Nephron progenitor cell (in vitro differentiated cells): ENCODE results near the gene TTC39C.

Source experiments
- DNase-seq: peaks from one replicate; pipeline ENCODE4 v3.0.0; 2021
- H3K27ac Mint-ChIP-seq: 2 replicates; pipeline ENCODE4 v1.8.0; 2021; ENCODE audit warnings: mild to moderate bottlenecking, moderate library complexity, mixed read lengths
- H3K27me3 Mint-ChIP-seq: 2 replicates; pipeline ENCODE4 v1.8.0; 2021; ENCODE audit warnings: mild to moderate bottlenecking, low read depth, mixed read lengths; ENCODE audit not compliant: poor library complexity
- H3K36me3 Mint-ChIP-seq: 2 replicates; pipeline ENCODE4 v1.8.0; 2021; ENCODE audit warnings: low read depth, mixed read lengths
- H3K4me1 Mint-ChIP-seq: 2 replicates; pipeline ENCODE4 v1.8.0; 2021; ENCODE audit warnings: mixed read lengths
- H3K4me3 Mint-ChIP-seq: 2 replicates; pipeline ENCODE4 v1.8.0; 2021; ENCODE audit warnings: mild to moderate bottlenecking, moderate library complexity, mixed read lengths
- H3K9me3 Mint-ChIP-seq: 2 replicates; pipeline ENCODE4 v1.8.0; 2021; ENCODE audit warnings: mild to moderate bottlenecking, moderate library complexity, mixed read lengths
- TF ChIP-seq, protein P1 (sequence below): fragments of 200-600 bp; sonication (generic); IDR thresholded peaks from 2 replicates; pipeline ENCODE4 v1.5.0; 2021; ENCODE audit warnings: antibody characterized with exemption

Gene TTC39C

DNA sequence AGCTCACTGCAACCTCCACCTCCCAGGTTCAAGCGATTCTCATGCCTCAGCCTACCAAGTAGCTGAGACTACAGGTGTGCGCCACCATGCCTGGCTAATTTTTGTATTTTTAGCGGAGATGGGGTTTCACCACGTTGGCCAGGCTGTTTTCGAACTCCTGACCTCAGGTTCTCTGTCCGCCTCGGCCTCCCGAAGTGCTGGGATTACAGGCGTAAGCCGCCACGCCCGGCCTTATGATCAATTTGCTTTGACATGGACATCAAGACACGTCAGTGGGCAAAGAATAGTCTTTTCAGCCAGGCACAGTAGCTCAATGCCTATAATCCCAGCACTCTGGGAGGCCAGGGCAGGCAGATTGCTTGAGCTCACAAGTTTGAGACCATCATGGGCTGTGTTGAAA lies 76.3 kb downstream of the TTC39C start:
- Mint-ChIP-seq H3K27me3 (peaks cover 4% of the 10 kb centered on the region), H3K27ac (no peak overlapping the region), H3K36me3 (peaks cover 34% of the 10 kb centered on the region), H3K4me3 (no peak overlapping the region), H3K4me1 (peaks cover 13% of the 10 kb centered on the region), H3K9me3 (peaks cover 8% of the 10 kb centered on the region)
- DNase-seq: no peak
- TF ChIP-seq, protein P1, sequence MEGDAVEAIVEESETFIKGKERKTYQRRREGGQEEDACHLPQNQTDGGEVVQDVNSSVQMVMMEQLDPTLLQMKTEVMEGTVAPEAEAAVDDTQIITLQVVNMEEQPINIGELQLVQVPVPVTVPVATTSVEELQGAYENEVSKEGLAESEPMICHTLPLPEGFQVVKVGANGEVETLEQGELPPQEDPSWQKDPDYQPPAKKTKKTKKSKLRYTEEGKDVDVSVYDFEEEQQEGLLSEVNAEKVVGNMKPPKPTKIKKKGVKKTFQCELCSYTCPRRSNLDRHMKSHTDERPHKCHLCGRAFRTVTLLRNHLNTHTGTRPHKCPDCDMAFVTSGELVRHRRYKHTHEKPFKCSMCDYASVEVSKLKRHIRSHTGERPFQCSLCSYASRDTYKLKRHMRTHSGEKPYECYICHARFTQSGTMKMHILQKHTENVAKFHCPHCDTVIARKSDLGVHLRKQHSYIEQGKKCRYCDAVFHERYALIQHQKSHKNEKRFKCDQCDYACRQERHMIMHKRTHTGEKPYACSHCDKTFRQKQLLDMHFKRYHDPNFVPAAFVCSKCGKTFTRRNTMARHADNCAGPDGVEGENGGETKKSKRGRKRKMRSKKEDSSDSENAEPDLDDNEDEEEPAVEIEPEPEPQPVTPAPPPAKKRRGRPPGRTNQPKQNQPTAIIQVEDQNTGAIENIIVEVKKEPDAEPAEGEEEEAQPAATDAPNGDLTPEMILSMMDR: no peak

- TF ChIP-seq, protein P1: no peak
- no peak for DNase-seq
- Mint-ChIP-seq H3K27ac (no peak overlapping the region), H3K27me3 (peaks cover 4% of the 10 kb centered on the region), H3K4me1 (no peaks in the 10 kb centered on the region), H3K9me3 (peaks cover 34% of the 10 kb centered on the region), H3K4me3 (no peak overlapping the region), H3K36me3 (peaks cover 68% of the 10 kb centered on the region)
Observed at GRCh38 chr18:24094561-24094960, 80.0 kb downstream of the TTC39C start.

GRCh38 chr18:24095976-24096375 lies 81.4 kb downstream of the TTC39C start:
- DNase-seq: no peak
- Mint-ChIP-seq H3K36me3 (peaks cover 75% of the 10 kb centered on the region), H3K27me3 (peaks cover 4% of the 10 kb centered on the region), H3K4me3 (no peak overlapping the region), H3K9me3 (peaks cover 34% of the 10 kb centered on the region), H3K4me1 (no peaks in the 10 kb centered on the region), H3K27ac (no peak overlapping the region)
- TF ChIP-seq, protein P1: no peak

GRCh38 chr18:24103320-24104021 lies 88.9 kb downstream of the TTC39C start:
- Mint-ChIP-seq H3K4me3 (no peak overlapping the region), H3K9me3 (peaks cover 8% of the 10 kb centered on the region), H3K27me3 (no peaks in the 10 kb centered on the region), H3K27ac (no peak overlapping the region), H3K4me1 (peaks cover 5% of the 10 kb centered on the region), H3K36me3 (peaks cover 34% of the 10 kb centered on the region)
- no peak for DNase-seq
- TF ChIP-seq, protein P1: no peak

DNA sequence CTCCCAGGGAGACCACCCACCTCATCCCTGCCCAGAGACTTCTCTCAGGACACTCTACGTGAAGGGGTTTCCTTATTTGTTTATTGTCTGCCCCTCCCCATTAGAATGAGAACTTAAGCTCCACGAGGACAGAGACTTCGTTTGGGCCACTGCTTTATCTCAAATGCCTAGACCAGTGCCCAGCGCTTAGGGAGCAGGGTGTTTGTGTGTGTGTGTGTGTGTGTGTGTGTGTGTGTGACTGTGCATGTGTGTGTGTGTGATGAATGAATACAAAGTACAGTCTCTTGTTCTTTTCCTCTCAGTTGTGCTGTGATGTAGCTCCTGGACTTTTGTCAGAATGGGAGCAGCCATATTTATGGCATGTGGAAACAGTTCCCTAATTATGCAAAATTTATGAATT lies 89.9 kb downstream of the TTC39C start:
- Mint-ChIP-seq H3K27ac (peak overlapping the region; percentile 47), H3K4me1 (peaks cover 5% of the 10 kb centered on the region), H3K4me3 (no peak overlapping the region), H3K9me3 (no peaks in the 10 kb centered on the region), H3K36me3 (peaks cover 24% of the 10 kb centered on the region), H3K27me3 (no peaks in the 10 kb centered on the region)
- no peak for DNase-seq
- TF ChIP-seq, protein P1: no peak

DNA sequence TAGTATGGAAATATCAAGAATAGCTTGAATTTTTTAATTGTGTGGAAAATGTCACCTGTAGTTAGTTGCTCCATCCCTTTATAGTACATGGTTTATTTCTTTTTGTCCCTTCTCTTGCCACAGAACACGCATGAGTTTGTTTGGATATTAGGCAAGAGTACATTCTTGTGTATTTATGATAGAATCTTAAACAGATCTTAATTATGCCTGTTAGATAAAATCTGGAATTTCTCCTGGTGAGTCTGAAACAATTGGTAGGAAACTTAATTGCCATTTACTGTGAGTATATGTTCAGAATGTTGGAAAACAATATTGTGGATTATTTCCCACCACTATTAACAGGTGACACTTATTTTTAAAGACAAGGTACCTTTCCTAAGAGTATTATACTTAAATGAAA lies 94.1 kb downstream of the TTC39C start:
- no peak overlapping the region for H3K4me3 Mint-ChIP-seq
- H3K27me3 Mint-ChIP-seq: no peaks in the 10 kb centered on the region
- H3K36me3 Mint-ChIP-seq: peaks cover 7% of the 10 kb centered on the region
- peaks cover 2% of the 10 kb centered on the region for H3K4me1 Mint-ChIP-seq
- no peak overlapping the region for H3K27ac Mint-ChIP-seq
- no peak for DNase-seq
- TF ChIP-seq, protein P1: no peak
- H3K9me3 Mint-ChIP-seq: no peaks in the 10 kb centered on the region
